NCI-H2081 (cell line): ENCODE data around the gene IL6ST.
"Not testable (repeated sequence)": the region's sequence is repeated elsewhere in the genome, so short reads cannot be mapped to it uniquely, and the experiment has no call there.

Experiments used
- DNase-seq, 2 experiments: peaks; one replicate each; lab custom pipeline; 2025; lab: John Stamatoyannopoulos, UW

The IL6ST gene

GRCh38 chr5:55966284-55966683, 28.5 kb downstream of the IL6ST start:
- DNase-seq, result no peak

GRCh38 chr5:55965525-55965924, 29.2 kb downstream of the IL6ST start:
- no peak for DNase-seq

- no peak for DNase-seq
Measured at GRCh38 chr5:55960779-55961178, 34.0 kb downstream of the IL6ST start.

GRCh38 chr5:55959208-55959607, 35.6 kb downstream of the IL6ST start:
- DNase-seq, result no peak

GRCh38 chr5:55941154-55941553, 53.6 kb downstream of the IL6ST start:
- DNase-seq, result not testable (repeated sequence)

- DNase-seq, result not testable (repeated sequence)
Measured at GRCh38 chr5:55937598-55937997, 57.2 kb downstream of the IL6ST start.

- peak; percentile 47 to 49 for DNase-seq
Measured at GRCh38 chr5:55936100-55936693, 58.6 kb downstream of the IL6ST start.

GRCh38 chr5:55935371-55935770, 59.4 kb downstream of the IL6ST start:
- DNase-seq, result no peak

- DNase-seq, result no peak
Measured at GRCh38 chr5:55934720-55935119, 60.0 kb downstream of the IL6ST start.

- no peak for DNase-seq
Measured at GRCh38 chr5:55934115-55934613, 60.6 kb downstream of the IL6ST start.

GRCh38 chr5:55933377-55934114, 61.2 kb downstream of the IL6ST start:
- no peak for DNase-seq

GRCh38 chr5:55932700-55933099, 62.1 kb downstream of the IL6ST start:
- DNase-seq, result no peak

GRCh38 chr5:55929020-55929799, 65.6 kb downstream of the IL6ST start:
- no peak for DNase-seq

GRCh38 chr5:55927861-55928655, 66.7 kb downstream of the IL6ST start:
- no peak for DNase-seq

- no peak for DNase-seq
Measured at GRCh38 chr5:55926476-55926875, 68.3 kb downstream of the IL6ST start.

GRCh38 chr5:55925712-55926111, 69.1 kb downstream of the IL6ST start:
- no peak for DNase-seq

- DNase-seq, result no peak
Measured at GRCh38 chr5:55925181-55925580, 69.6 kb downstream of the IL6ST start.

GRCh38 chr5:55924744-55925143, 70.0 kb downstream of the IL6ST start:
- DNase-seq, result no peak

GRCh38 chr5:55923865-55924500, 70.8 kb downstream of the IL6ST start:
- DNase-seq, result no peak

- no peak for DNase-seq
Measured at GRCh38 chr5:55923177-55923771, 71.5 kb downstream of the IL6ST start.

- no peak for DNase-seq
Measured at GRCh38 chr5:55921617-55922016, 73.1 kb downstream of the IL6ST start.
